Vagina (tissue), 2 donors: Measurements from ENCODE around the gene MEX3C. TPM values are rescaled to one million over a fixed set of nuclear protein-coding genes. Genes with fewer than 3 reads are reported as not detected.

Experiments used
- DNase-seq, 2 donors: peaks; one replicate each; pipeline ENCODE4 v3.0.0-alpha.2; 2017; ENCODE audit errors: extremely low spot score in 2 of 2
- H3K27ac ChIP-seq: fragments of 200-600 bp; sonication (generic); one replicate; pipeline ENCODE4 v1.5.1; 2019
- H3K27me3 ChIP-seq: fragments of 200-600 bp; sonication (generic); one replicate; pipeline ENCODE4 v1.5.1; 2019
- H3K36me3 ChIP-seq, 2 donors: fragments of 200-600 bp; sonication (generic); one replicate each; pipeline ENCODE4 v1.5.1; 2017 to 2019
- H3K4me1 ChIP-seq: fragments of 200-600 bp; sonication (generic); one replicate; pipeline ENCODE4 v1.5.1; 2019
- H3K4me3 ChIP-seq, 2 donors: fragments of 200-600 bp; sonication (generic); 1 replicate in 1 of 2; 2 replicates in 1 of 2; pipeline ENCODE4 v1.5.1; 2016 to 2019
- H3K9me3 ChIP-seq: fragments of 200-600 bp; sonication (generic); one replicate; pipeline ENCODE4 v1.5.1; 2019
- CTCF ChIP-seq, 3 experiments: fragments of 450-650 bp in 2 of 3; fragments of 200-600 bp in 1 of 3; sonication (generic) in 1 of 3; IDR thresholded peaks; one replicate each; pipeline ENCODE4 v1.5.1; 2017 to 2019; ENCODE audit warnings: antibody characterized with exemption in 3 of 3, mild to moderate bottlenecking in 2 of 3, moderate library complexity in 2 of 3
- POLR2A ChIP-seq, 2 donors: fragments of 450-650 bp; IDR thresholded peaks; one replicate each; pipeline ENCODE4 v1.6.1; 2017; ENCODE audit warnings: antibody characterized with exemption in 2 of 2, mild to moderate bottlenecking in 2 of 2, moderate library complexity in 2 of 2
- POLR2AphosphoS5 ChIP-seq, 2 donors: sonication (generic); formaldehyde crosslinking; IDR thresholded peaks; one replicate each; pipeline ENCODE4 v1.9.0; 2017; ENCODE audit warnings: antibody characterized with exemption in 2 of 2, mild to moderate bottlenecking in 2 of 2, low read depth in 1 of 2; ENCODE audit not compliant: insufficient read depth in 1 of 2
- intact Hi-C: fragments of 100-400 bp; cut with DNase I; formaldehyde crosslinking; loops from one replicate; pipeline ENCODE4 v1.15.1; 2023
- total RNA-seq: library from RNA; depleted of rRNA; stranded (reverse); fragments of >200 nt; gene quantifications from one replicate; pipeline ENCODE4 v1.2.3, GENCODE V29; 2016

The MEX3C gene
- total RNA-seq = 20.4 TPM

- Histone ChIP-seq H3K27me3 (no peaks in the 10 kb centered on the region), H3K36me3 (no peaks in the 10 kb centered on the region), H3K4me1 (peaks cover 24% of the 10 kb centered on the region), H3K9me3 (no peaks in the 10 kb centered on the region), H3K4me3 (peak within 1 kb of the TSS; percentile 93 to 99), H3K27ac (peak within 1 kb of the TSS; percentile 96)
- intact Hi-C loops = no loop called here
- peak; percentile 99 to 100 for DNase-seq
- TF ChIP-seq POLR2A (IDR thresholded peaks at IDR 0.05) (peak in 1 of 2 donors; percentile 72), CTCF (IDR thresholded peaks at IDR 0.05) (no peak), POLR2AphosphoS5 (IDR thresholded peaks at IDR 0.05; ENCODE audit: insufficient read depth in 1 of 2, low read depth in 1 of 2) (peak; percentile 85 to 98)
Measured at GRCh38 chr18:51197661-51198424, at the start of gene MEX3C. MEX3C (minus strand) TSS chr18:51197681; CDS start chr18:51197320, 361 bp downstream.

- no peaks in the 10 kb centered on the region for H3K27me3 ChIP-seq
- no peak overlapping the region for H3K27ac ChIP-seq
- no peak overlapping the region for H3K4me3 ChIP-seq
- TF ChIP-seq POLR2A (IDR thresholded peaks at IDR 0.05) (no peak), POLR2AphosphoS5 (IDR thresholded peaks at IDR 0.05; ENCODE audit: insufficient read depth in 1 of 2, low read depth in 1 of 2) (no peak)
- DNase-seq = no peak
- intact Hi-C loops = no loop called here
- H3K4me1 ChIP-seq = no peaks in the 10 kb centered on the region
- no peaks in the 10 kb centered on the region for H3K36me3 ChIP-seq
- no peaks in the 10 kb centered on the region for H3K9me3 ChIP-seq
Measured at GRCh38 chr18:51241226-51241625, 43.7 kb upstream of the MEX3C start.

GRCh38 chr18:51236225-51236624 is 38.7 kb upstream of the MEX3C start:
- Histone ChIP-seq H3K9me3 (no peaks in the 10 kb centered on the region), H3K4me1 (no peaks in the 10 kb centered on the region), H3K27ac (no peak overlapping the region), H3K4me3 (no peak overlapping the region), H3K27me3 (no peaks in the 10 kb centered on the region), H3K36me3 (no peaks in the 10 kb centered on the region)
- TF ChIP-seq CTCF (IDR thresholded peaks at IDR 0.05) = no peak
- no peak for TF ChIP-seq POLR2AphosphoS5 (IDR thresholded peaks at IDR 0.05; ENCODE audit: insufficient read depth in 1 of 2, low read depth in 1 of 2)
- TF ChIP-seq POLR2A (IDR thresholded peaks at IDR 0.05) = no peak
- intact Hi-C loops = no loop called here
- no peak for DNase-seq

GRCh38 chr18:51235009-51235789 is 37.7 kb upstream of the MEX3C start:
- Histone ChIP-seq H3K9me3 (no peaks in the 10 kb centered on the region), H3K4me1 (no peaks in the 10 kb centered on the region), H3K4me3 (no peak overlapping the region), H3K27me3 (no peaks in the 10 kb centered on the region), H3K36me3 (no peaks in the 10 kb centered on the region), H3K27ac (no peak overlapping the region)
- TF ChIP-seq POLR2AphosphoS5 (IDR thresholded peaks at IDR 0.05; ENCODE audit: insufficient read depth in 1 of 2, low read depth in 1 of 2) (no peak), POLR2A (IDR thresholded peaks at IDR 0.05) (no peak), CTCF (IDR thresholded peaks at IDR 0.05) (no peak)
- DNase-seq = no peak
- intact Hi-C loops = no loop called here

GRCh38 chr18:51234117-51235008 is 36.9 kb upstream of the MEX3C start:
- no peak for DNase-seq
- intact Hi-C loops = no loop called here
- TF ChIP-seq POLR2A (IDR thresholded peaks at IDR 0.05) (no peak), CTCF (IDR thresholded peaks at IDR 0.05) (no peak), POLR2AphosphoS5 (IDR thresholded peaks at IDR 0.05; ENCODE audit: insufficient read depth in 1 of 2, low read depth in 1 of 2) (no peak)
- Histone ChIP-seq H3K9me3 (no peaks in the 10 kb centered on the region), H3K4me3 (no peak overlapping the region), H3K27ac (no peak overlapping the region), H3K27me3 (no peaks in the 10 kb centered on the region), H3K36me3 (no peaks in the 10 kb centered on the region), H3K4me1 (no peaks in the 10 kb centered on the region)
